ENCODE measurements around the gene JARID2.

DNA sequence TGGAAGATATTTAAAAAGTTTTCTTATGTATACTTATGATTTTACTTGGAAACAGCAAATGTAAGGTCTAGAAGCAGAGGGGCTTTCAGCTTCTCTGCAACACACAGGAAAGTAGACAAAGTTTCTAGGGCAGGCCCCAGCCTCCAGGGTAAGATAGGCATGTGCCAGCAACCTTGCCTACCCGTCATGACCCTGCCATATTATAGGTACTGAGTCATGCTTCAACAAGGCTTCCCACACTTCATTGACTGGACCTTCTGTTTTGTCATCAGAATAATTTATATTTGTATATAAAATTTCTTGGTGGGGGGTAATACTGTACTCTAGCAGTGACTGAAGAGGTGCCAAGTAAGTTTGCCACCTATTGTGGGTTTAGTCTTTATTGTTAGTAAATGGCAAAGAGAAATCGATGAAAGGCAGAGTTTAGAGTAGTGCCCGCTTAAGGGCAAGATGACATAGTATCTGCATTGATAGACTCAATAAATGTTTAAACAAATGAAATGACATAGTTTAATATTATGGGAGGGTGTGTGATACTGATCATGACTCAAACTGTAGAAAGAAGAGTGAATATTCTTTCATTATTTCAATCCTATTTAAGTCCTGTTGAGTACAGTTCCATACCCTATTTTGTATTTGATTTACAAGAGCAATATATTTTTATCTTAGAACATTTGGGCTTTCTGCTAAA lies 95.6 kb downstream of the JARID2 start:
- TF ChIP-seq, protein P1, sequence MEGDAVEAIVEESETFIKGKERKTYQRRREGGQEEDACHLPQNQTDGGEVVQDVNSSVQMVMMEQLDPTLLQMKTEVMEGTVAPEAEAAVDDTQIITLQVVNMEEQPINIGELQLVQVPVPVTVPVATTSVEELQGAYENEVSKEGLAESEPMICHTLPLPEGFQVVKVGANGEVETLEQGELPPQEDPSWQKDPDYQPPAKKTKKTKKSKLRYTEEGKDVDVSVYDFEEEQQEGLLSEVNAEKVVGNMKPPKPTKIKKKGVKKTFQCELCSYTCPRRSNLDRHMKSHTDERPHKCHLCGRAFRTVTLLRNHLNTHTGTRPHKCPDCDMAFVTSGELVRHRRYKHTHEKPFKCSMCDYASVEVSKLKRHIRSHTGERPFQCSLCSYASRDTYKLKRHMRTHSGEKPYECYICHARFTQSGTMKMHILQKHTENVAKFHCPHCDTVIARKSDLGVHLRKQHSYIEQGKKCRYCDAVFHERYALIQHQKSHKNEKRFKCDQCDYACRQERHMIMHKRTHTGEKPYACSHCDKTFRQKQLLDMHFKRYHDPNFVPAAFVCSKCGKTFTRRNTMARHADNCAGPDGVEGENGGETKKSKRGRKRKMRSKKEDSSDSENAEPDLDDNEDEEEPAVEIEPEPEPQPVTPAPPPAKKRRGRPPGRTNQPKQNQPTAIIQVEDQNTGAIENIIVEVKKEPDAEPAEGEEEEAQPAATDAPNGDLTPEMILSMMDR (IDR thresholded peaks at IDR 0.05; ENCODE audit: low read length): no peak
- TF ChIP-seq EZH2 (IDR thresholded peaks at IDR 0.05; ENCODE audit: borderline replicate concordance, low read length): no peak

Data from OCI-LY1 (cell line).